GM20000 (cell line): Measurements from ENCODE around the gene DCN.
A peak's percentile ranks its signal among the peaks of the same experiment; 100 is the strongest.

Experiments
- DNase-seq: peaks from one replicate; pipeline ENCODE4 v3.0.0; 2012; ENCODE audit warnings: low spot score
- TF ChIP-seq, protein P1 (sequence below): IDR thresholded peaks from 2 replicates; pipeline ENCODE4 v1.5.1; 2012; ENCODE audit warnings: mild to moderate bottlenecking, control low read depth; ENCODE audit errors: extremely low read depth, missing control alignments

Gene DCN

DNA sequence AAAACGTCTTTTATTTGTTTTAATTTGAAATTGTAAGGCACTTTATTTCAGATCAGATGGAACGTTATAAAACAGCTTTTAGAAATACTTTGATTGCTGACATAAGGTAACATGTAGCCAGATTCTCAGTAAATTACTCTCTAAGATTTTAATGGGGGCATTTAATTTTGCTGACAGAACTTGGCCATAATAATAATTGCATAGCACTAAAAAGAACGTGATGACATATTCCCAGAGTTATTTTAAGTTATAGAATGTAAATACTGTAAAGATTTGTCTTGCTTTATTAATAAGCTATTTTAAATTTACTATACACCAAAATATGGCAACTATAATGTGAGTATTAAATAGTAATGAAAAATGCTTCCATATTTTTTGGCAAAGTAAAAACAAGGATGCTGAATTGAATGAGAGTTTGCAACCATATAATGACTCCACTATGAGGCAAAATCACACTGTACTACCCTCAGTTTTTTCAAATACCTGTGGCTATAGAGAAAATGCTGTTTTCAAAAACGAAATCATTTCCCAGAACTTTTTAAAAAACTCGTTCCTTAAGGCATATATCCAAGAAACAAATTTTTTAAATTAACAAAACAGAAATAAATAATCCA, 72.2 kb downstream of the DCN start:
- TF ChIP-seq, protein P1, sequence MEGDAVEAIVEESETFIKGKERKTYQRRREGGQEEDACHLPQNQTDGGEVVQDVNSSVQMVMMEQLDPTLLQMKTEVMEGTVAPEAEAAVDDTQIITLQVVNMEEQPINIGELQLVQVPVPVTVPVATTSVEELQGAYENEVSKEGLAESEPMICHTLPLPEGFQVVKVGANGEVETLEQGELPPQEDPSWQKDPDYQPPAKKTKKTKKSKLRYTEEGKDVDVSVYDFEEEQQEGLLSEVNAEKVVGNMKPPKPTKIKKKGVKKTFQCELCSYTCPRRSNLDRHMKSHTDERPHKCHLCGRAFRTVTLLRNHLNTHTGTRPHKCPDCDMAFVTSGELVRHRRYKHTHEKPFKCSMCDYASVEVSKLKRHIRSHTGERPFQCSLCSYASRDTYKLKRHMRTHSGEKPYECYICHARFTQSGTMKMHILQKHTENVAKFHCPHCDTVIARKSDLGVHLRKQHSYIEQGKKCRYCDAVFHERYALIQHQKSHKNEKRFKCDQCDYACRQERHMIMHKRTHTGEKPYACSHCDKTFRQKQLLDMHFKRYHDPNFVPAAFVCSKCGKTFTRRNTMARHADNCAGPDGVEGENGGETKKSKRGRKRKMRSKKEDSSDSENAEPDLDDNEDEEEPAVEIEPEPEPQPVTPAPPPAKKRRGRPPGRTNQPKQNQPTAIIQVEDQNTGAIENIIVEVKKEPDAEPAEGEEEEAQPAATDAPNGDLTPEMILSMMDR, result no peak
- DNase-seq, result no peak

DNA sequence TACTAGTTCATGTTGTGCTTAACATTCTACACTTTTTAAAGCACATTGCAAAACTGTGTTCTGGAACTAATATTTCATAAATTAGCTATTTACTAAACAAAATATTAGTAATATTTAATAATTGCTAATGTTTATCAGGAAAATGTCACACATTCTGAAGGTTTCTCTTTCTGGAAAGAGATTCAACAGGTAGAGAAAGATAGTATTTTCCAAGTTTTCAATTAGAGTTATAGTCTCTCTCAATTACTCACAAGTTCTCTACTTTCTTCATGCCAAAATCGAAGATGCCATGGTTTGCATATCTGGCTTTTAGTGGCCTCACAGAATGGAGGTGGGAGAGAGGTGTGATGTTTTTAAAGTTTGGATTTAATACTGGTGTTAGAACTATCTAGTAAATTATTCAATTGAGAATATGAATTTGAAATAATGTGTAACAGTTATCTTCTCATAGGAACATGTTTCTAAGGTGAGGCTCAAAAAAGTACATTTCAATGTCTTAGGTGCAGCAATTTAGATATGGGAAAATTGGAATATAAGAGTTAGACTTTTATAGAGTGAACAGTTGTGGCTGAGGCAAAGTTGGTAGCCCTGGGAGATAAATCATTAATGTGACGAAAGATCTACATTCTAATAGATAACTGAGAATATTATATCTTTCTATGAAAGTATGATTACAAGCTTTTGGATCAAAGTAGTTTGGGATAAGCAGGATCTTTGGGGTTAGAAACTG, 72.9 kb downstream of the DCN start:
- TF ChIP-seq, protein P1, result no peak
- no peak for DNase-seq

DNA sequence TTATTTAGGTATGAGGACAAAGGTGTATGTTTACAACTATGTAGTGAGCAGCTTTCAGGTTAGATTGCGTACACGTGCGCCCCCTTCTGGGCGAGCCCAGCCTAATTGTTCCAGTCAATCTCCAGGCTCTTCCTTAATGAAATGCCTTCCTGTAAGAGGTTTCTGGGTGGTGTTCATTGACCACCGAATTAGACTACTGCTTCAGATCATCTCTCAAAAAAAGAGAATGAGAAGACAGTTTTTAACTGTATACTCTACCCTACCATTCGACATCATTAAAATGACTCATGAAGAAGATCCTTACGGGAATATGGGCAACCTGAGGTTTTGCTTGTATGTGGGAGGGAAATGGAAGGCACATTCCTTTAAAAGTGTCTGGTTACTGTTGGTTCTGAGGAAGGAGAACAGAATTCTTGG, 73.5 kb downstream of the DCN start:
- TF ChIP-seq, protein P1, result peak; percentile 62
- peak; percentile 24 for DNase-seq

DNA sequence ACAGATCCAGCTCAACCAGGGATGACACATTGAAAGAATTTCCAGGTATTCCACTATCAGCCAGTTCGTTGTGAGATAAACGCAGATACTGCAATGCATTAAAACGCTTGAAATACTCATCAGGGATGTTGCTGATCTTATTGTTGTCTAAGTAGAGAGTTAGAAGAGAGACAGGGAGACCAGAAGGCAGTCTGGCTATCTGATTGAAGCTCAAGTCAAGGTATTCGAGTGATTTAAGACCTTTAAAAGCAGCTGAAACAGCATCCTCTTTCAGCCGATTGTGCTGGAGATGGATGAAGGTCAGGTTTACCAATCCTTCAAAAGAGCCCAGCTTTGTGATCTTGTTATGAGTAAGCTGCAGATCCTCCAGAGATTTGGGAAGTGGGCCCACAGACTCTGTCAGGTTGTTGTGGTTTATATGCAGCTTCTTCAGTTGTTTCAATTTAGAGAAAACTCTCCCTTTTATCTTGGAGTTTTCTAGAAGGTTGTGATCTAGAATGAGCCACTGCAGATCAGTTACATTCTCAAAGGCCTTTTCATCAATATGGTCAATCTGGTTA, 74.3 kb downstream of the DCN start:
- TF ChIP-seq, protein P1, result no peak
- no peak for DNase-seq

DNA sequence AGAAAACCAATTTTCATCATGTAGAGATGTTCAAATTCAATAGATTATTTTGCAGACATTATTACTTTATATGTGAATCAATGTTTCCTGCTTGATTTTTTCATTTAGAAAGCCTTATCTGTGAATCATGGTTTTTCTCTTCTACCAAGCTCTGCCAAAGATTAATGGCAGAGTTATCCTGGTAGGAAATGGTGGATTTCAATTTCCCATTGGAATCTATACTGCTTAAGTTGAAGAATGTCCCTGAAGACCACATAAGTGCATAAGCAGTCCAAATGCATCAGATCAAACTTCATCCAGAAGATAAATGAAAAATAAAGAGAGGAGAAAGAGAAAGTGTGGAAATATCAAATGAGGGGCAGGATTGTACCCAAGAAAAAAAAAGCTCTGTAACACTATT, 76.3 kb downstream of the DCN start:
- no peak for DNase-seq
- TF ChIP-seq, protein P1, result no peak

DNA sequence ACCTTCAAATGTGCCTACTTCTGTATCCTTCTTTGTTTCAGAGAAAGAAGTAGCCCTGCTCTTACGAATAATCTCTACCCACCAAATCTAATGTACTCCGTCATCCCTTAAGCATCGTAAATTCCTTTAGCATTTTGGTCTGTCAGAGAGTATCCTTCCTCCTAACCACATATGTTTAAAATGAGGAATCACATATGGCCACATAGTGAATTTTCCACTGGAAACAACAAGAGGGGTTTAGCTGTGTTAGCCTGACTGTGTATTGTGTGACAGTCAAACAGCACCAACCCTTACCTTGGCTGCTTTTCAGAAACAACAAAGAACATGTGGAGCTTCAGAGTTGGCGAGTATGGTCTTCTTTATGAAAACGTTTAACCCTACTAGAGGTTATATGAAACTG, 76.8 kb downstream of the DCN start:
- TF ChIP-seq, protein P1, result no peak
- DNase-seq, result no peak

DNA sequence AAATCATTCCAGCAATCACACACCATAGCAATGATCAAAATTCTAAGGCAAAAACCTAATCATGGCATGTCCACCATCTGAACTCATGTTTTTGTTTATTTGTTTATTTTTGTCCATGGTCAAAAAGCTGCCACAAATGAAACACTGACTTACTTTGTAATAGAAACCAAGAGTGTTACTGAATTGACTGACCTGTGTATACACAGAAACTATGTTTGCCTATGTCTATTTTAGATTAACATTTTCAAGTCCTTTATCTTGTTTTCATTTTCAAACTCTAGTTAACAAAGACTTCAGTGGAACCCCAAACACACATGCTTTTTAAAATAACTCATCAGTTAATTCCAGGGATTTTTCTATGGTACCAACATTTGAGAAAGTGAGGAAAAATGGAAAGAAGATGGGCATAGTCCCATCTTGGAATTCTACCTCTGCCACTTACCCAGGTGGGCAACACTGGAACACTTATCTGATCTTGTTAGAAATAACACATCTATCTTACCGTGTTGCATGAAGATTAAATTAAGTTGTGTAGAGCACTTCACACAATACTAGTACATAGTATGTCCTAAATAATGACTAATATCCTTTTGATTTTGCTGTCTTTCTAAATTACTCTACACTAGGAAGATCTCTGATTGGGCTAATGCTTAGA, 77.7 kb downstream of the DCN start:
- DNase-seq, result no peak
- TF ChIP-seq, protein P1, result no peak
